B cell (primary cell): ENCODE results near the gene SPTB. TPM values are rescaled to one million over a fixed set of nuclear protein-coding genes. Genes with fewer than 3 reads are reported as not detected.

ENCODE experiments used
- ATAC-seq: fragments of 200-7000 bp; cut with Tn5 transposase; one replicate; pipeline ENCODE4 v1.10.0; 2021; ENCODE audit warnings: low read depth, mild to moderate bottlenecking, moderate number of reproducible peaks, moderate library complexity
- CTCF ChIA-PET: fragments of 350-600 bp; sonication (Branson Sonifier 250); formaldehyde crosslinking; loops from one replicate; lab custom pipeline; 2021; ENCODE audit warnings: antibody characterized with exemption, inconsistent platforms; lab: Charles Lee
- POLR2A ChIA-PET: fragments of 350-600 bp; sonication (Branson Sonifier 250); formaldehyde crosslinking; loops from one replicate; lab custom pipeline; 2021; ENCODE audit warnings: antibody characterized with exemption; lab: Charles Lee
- DNase-seq: peaks from one replicate; pipeline ENCODE4 v3.0.0; 2013
- H2AFZ ChIP-seq: 2 replicates; pipeline ENCODE4 v1.6.1; 2012; ENCODE audit warnings: mild to moderate bottlenecking, low read depth, low read length; ENCODE audit not compliant: insufficient read depth, poor library complexity, severe bottlenecking
- H3K27ac ChIP-seq, 2 donors: 1 replicate in 1 of 2; 2 replicates in 1 of 2; pipeline ENCODE4 v1.5.1; 2012 to 2013; ENCODE audit warnings: low read length in 2 of 2, mild to moderate bottlenecking in 2 of 2, moderate library complexity in 1 of 2
- H3K27me3 ChIP-seq, 4 experiments: fragments of 200-600 bp in 1 of 4; sonication (generic) in 1 of 4; replicated peaks in 1 of 4; 1 replicate in 2 of 4; 2 replicates in 2 of 4; pipeline versions ENCODE4 v1.6.1 to v1.7.0; 2013 to 2016; ENCODE audit warnings: low read length in 3 of 4, mild to moderate bottlenecking in 2 of 4, mixed read lengths in 1 of 4, moderate library complexity in 1 of 4; ENCODE audit not compliant: insufficient read depth in 4 of 4, control insufficient read depth in 3 of 4; ENCODE audit errors: control extremely low read depth in 1 of 4
- H3K36me3 ChIP-seq, 2 experiments: replicated peaks in 1 of 2; 1 replicate in 1 of 2; 2 replicates in 1 of 2; pipeline versions ENCODE4 v1.6.1 to v1.7.1; 2013; ENCODE audit warnings: low read length in 1 of 2; ENCODE audit not compliant: insufficient read depth in 2 of 2, control insufficient read depth in 1 of 2; ENCODE audit errors: control extremely low read depth in 1 of 2, extremely low read depth in 1 of 2
- H3K4me1 ChIP-seq, 2 donors: fragments of 200-600 bp in 1 of 2; sonication (generic) in 1 of 2; 1 replicate in 1 of 2; 2 replicates in 1 of 2; pipeline versions ENCODE4 v1.5.1 to v1.6.1; 2013 to 2017; ENCODE audit warnings: low read length in 2 of 2; ENCODE audit not compliant: control insufficient read depth in 2 of 2, insufficient read depth in 2 of 2
- H3K4me2 ChIP-seq: replicated peaks from 2 replicates; pipeline ENCODE3; 2012; ENCODE audit warnings: mild to moderate bottlenecking, low read depth, low read length; ENCODE audit not compliant: poor library complexity, severe bottlenecking
- H3K4me3 ChIP-seq, 5 experiments: fragments of 200-600 bp in 1 of 5; sonication (generic) in 1 of 5; 1 replicate in 3 of 5; 2 replicates in 2 of 5; pipeline versions ENCODE4 v1.5.1 to v1.7.0; 2011 to 2016; ENCODE audit warnings: low read length in 4 of 5, mild to moderate bottlenecking in 4 of 5, low read depth in 2 of 5, control low read depth in 1 of 5, moderate library complexity in 1 of 5; ENCODE audit not compliant: insufficient read depth in 1 of 5; ENCODE audit errors: control extremely low read depth in 1 of 5, extremely low read depth in 1 of 5
- H3K79me2 ChIP-seq: fragments of 200-600 bp; sonication (generic); one replicate; pipeline ENCODE4 v1.6.0; 2016; ENCODE audit warnings: low read length; ENCODE audit not compliant: control insufficient read depth, insufficient read depth
- H3K9ac ChIP-seq: fragments of 200-600 bp; sonication (generic); 2 replicates; pipeline ENCODE4 v1.6.1; 2017; ENCODE audit warnings: mild to moderate bottlenecking, low read length, moderate library complexity
- H3K9me3 ChIP-seq, 3 donors: one replicate each; pipeline versions ENCODE4 v1.6.1 to v1.7.1; 2013; ENCODE audit warnings: low read length in 2 of 3; ENCODE audit not compliant: control insufficient read depth in 2 of 3, insufficient read depth in 1 of 3; ENCODE audit errors: control extremely low read depth in 1 of 3
- H4K20me1 ChIP-seq: 2 replicates; pipeline ENCODE4 v1.6.0; 2012; ENCODE audit warnings: mild to moderate bottlenecking, low read length; ENCODE audit not compliant: insufficient read depth, control insufficient read depth, poor library complexity, severe bottlenecking
- H3K27ac Mint-ChIP-seq: one replicate; pipeline ENCODE4 v1.8.0; 2021; ENCODE audit warnings: mixed read lengths
- H3K27me3 Mint-ChIP-seq: one replicate; pipeline ENCODE4 v1.8.0; 2021; ENCODE audit warnings: mixed read lengths
- H3K4me1 Mint-ChIP-seq: one replicate; pipeline ENCODE4 v1.8.0; 2021; ENCODE audit warnings: mixed read lengths
- H3K4me3 Mint-ChIP-seq: one replicate; pipeline ENCODE4 v1.8.0; 2021; ENCODE audit warnings: mixed read lengths
- H3K9me3 Mint-ChIP-seq: one replicate; pipeline ENCODE4 v1.8.0; 2022; ENCODE audit warnings: mixed read lengths; ENCODE audit not compliant: insufficient read depth
- CTCF ChIP-seq: fragments of 200-600 bp; IDR thresholded peaks from one replicate; pipeline ENCODE4 v1.8.0; 2022; ENCODE audit warnings: antibody characterized with exemption, mild to moderate bottlenecking
- EZH2 ChIP-seq: IDR thresholded peaks from 2 replicates; pipeline ENCODE4 v1.6.1; 2012; ENCODE audit warnings: borderline replicate concordance, low read depth, mild to moderate bottlenecking, moderate library complexity, low read length; ENCODE audit not compliant: insufficient read depth, poor library complexity, severe bottlenecking
- WGBS: methylation state at CpG from one replicate; pipeline ENCODE4 v1.1.5; 2013; ENCODE audit warnings: missing lambda C conversion rate; ENCODE audit not compliant: insufficient coverage; 5-methylcytosine and 5-hydroxymethylcytosine counted together
- intact Hi-C: fragments of 100-400 bp; cut with micrococcal nuclease; formaldehyde crosslinking; loops from one replicate; pipeline ENCODE4 v1.10.0; 2022
- polyA plus RNA-seq: library from polyadenylated mRNA; depleted of rRNA; stranded (reverse); fragments of >200 nt; gene quantifications from 2 replicates; pipeline ENCODE4 v1.2.3, GENCODE V29; 2012
- total RNA-seq, 2 donors: library from RNA; stranded (reverse); fragments of 120-200 nt in 1 of 2; gene quantifications; 1 replicate in 1 of 2; 2 replicates in 1 of 2; pipeline versions ENCODE4 v1.2.3 to v1.2.4, GENCODE V29; 2013 to 2022

The SPTB gene
- total and polyA plus RNA-seq, 2 donors (not counting 1 experiment from before 2014, with no cell fraction given), result 0.12 TPM; not detected in 1

GRCh38 chr14:64849940-64850339 is 29.8 kb downstream of the SPTB start:
- H3K4me1 ChIP-seq, result no peaks in the 10 kb centered on the region
- WGBS, result 83% methylated on average over 2 of the region's 4 CpGs
- H3K4me2 ChIP-seq, result no peak overlapping the region
- ChIA-PET CTCF (no interaction called here), POLR2A (no interaction called here)
- no peaks in the 10 kb centered on the region for H3K9me3 ChIP-seq
- no peaks in the 10 kb centered on the region for H3K79me2 ChIP-seq
- no peaks in the 10 kb centered on the region for H4K20me1 ChIP-seq
- no peak overlapping the region for H2AFZ ChIP-seq
- no peaks in the 10 kb centered on the region for H3K36me3 ChIP-seq
- intact Hi-C loops, result no loop called here
- H3K27me3 ChIP-seq, result peaks cover 0 to 7% (median 3%) of the 10 kb centered on the region in 4 experiments
- H3K27ac ChIP-seq, result no peak overlapping the region
- no peaks in the 10 kb centered on the region for H3K4me1 Mint-ChIP-seq
- H3K9ac ChIP-seq, result no peak overlapping the region
- no peak for DNase-seq
- no peak for ATAC-seq
- H3K27me3 Mint-ChIP-seq, result peaks cover 59% of the 10 kb centered on the region
- H3K27ac Mint-ChIP-seq, result no peak overlapping the region
- H3K9me3 Mint-ChIP-seq, result no peaks in the 10 kb centered on the region
- H3K4me3 ChIP-seq, result no peak overlapping the region
- H3K4me3 Mint-ChIP-seq, result no peak overlapping the region
- no peak for TF ChIP-seq CTCF

GRCh38 chr14:64848239-64848638 is 31.5 kb downstream of the SPTB start:
- TF ChIP-seq EZH2, result no peak
- no peak for TF ChIP-seq CTCF
- Mint-ChIP-seq H3K9me3 (no peaks in the 10 kb centered on the region), H3K27me3 (peaks cover 62% of the 10 kb centered on the region), H3K4me1 (peaks cover 4% of the 10 kb centered on the region), H3K4me3 (no peak overlapping the region), H3K27ac (no peak overlapping the region)
- no peak overlapping the region for H3K4me2 ChIP-seq
- intact Hi-C loops, result no loop called here
- H4K20me1 ChIP-seq, result no peaks in the 10 kb centered on the region
- peaks cover 0 to 7% (median 3%) of the 10 kb centered on the region in 4 experiments for H3K27me3 ChIP-seq
- no peaks in the 10 kb centered on the region for H3K9me3 ChIP-seq
- no peak overlapping the region for H2AFZ ChIP-seq
- ChIA-PET CTCF (interaction anchor here (1.4 kb wide), 1 partner anchor 44 kb away, joined by 3 read pairs; no protein-coding TSS in a partner anchor), POLR2A (no interaction called here)
- H3K9ac ChIP-seq, result no peak overlapping the region
- WGBS, result no CpG with 5 or more reads among the region's 3 CpGs
- H3K4me3 ChIP-seq, result no peak overlapping the region
- no peaks in the 10 kb centered on the region for H3K4me1 ChIP-seq
- H3K36me3 ChIP-seq, result no peaks in the 10 kb centered on the region
- DNase-seq (no peak), ATAC-seq (no peak)
- no peaks in the 10 kb centered on the region for H3K79me2 ChIP-seq
- H3K27ac ChIP-seq, result no peak overlapping the region
